ENCODE data around the gene PRM2. TPM values are rescaled to one million over a fixed set of nuclear protein-coding genes. Genes with fewer than 3 reads are reported as not detected.
"Not testable (repeated sequence)": the region's sequence is repeated elsewhere in the genome, so short reads cannot be mapped to it uniquely, and the experiment has no call there.

The PRM2 gene
- total and polyA plus RNA-seq, 2 donors, result 0.28 to 5.2 TPM

- peaks cover 25 to 39% of the 10 kb centered on the region in 2 donors for H3K4me1 ChIP-seq (ENCODE audit: control insufficient read depth in 2 of 2, insufficient read depth in 2 of 2, low read length in 2 of 2)
- no peaks in the 10 kb centered on the region for H3K27me3 ChIP-seq (ENCODE audit: control insufficient read depth in 2 of 2, insufficient read depth in 1 of 2, low read length in 1 of 2)
- no peaks in the 10 kb centered on the region for H3K9me3 ChIP-seq (ENCODE audit: control insufficient read depth in 2 of 2, insufficient read depth in 1 of 2, low read length in 1 of 2)
- no peak overlapping the region for H3K4me3 ChIP-seq (ENCODE audit: low read length in 2 of 2)
- H3K36me3 ChIP-seq (ENCODE audit: control insufficient read depth in 2 of 2, insufficient read depth in 2 of 2, low read length in 1 of 2), result no peaks in the 10 kb centered on the region
- H3K27ac ChIP-seq (ENCODE audit: low read depth in 1 of 2, low read length in 1 of 2), result no peak overlapping the region
- DNase-seq (ENCODE audit: low read depth in 6 of 9, low spot score in 9 of 9), result no peak
- 97% methylated on average over 10 of the region's 10 CpGs for WGBS
These were observed 14.9 kb upstream of the PRM2 start for GRCh38 chr16:11291091-11291703.

GRCh38 chr16:11290102-11290893 lies 14.0 kb upstream of the PRM2 start:
- Histone ChIP-seq H3K9me3 (ENCODE audit: control insufficient read depth in 2 of 2, insufficient read depth in 1 of 2, low read length in 1 of 2) (no peaks in the 10 kb centered on the region), H3K27me3 (ENCODE audit: control insufficient read depth in 2 of 2, insufficient read depth in 1 of 2, low read length in 1 of 2) (no peaks in the 10 kb centered on the region), H3K4me1 (ENCODE audit: control insufficient read depth in 2 of 2, insufficient read depth in 2 of 2, low read length in 2 of 2) (peaks cover 21 to 30% of the 10 kb centered on the region in 2 donors), H3K4me3 (ENCODE audit: low read length in 2 of 2) (no peak overlapping the region), H3K36me3 (ENCODE audit: control insufficient read depth in 2 of 2, insufficient read depth in 2 of 2, low read length in 1 of 2) (no peaks in the 10 kb centered on the region), H3K27ac (ENCODE audit: low read depth in 1 of 2, low read length in 1 of 2) (no peak overlapping the region)
- WGBS, result 97% methylated on average over 8 of the region's 8 CpGs
- DNase-seq (ENCODE audit: low read depth in 6 of 9, low spot score in 9 of 9), result no peak

- H3K27me3 ChIP-seq (ENCODE audit: control insufficient read depth in 2 of 2, insufficient read depth in 1 of 2, low read length in 1 of 2); H3K4me3 ChIP-seq (ENCODE audit: low read length in 2 of 2); H3K9me3 ChIP-seq (ENCODE audit: control insufficient read depth in 2 of 2, insufficient read depth in 1 of 2, low read length in 1 of 2); H3K36me3 ChIP-seq (ENCODE audit: control insufficient read depth in 2 of 2, insufficient read depth in 2 of 2, low read length in 1 of 2); H3K27ac ChIP-seq (ENCODE audit: low read depth in 1 of 2, low read length in 1 of 2); DNase-seq (ENCODE audit: low read depth in 6 of 9, low spot score in 9 of 9): not testable (repeated sequence)
- WGBS, result 96% methylated on average over 4 of the region's 4 CpGs
- peaks cover 17 to 24% of the 10 kb centered on the region in 2 donors for H3K4me1 ChIP-seq (ENCODE audit: control insufficient read depth in 2 of 2, insufficient read depth in 2 of 2, low read length in 2 of 2)
These were observed 13.4 kb upstream of the PRM2 start for GRCh38 chr16:11289696-11290095.

GRCh38 chr16:11289202-11289601 lies 12.9 kb upstream of the PRM2 start:
- Histone ChIP-seq H3K27ac (ENCODE audit: low read depth in 1 of 2, low read length in 1 of 2) (no peak overlapping the region), H3K9me3 (ENCODE audit: control insufficient read depth in 2 of 2, insufficient read depth in 1 of 2, low read length in 1 of 2) (no peaks in the 10 kb centered on the region), H3K27me3 (ENCODE audit: control insufficient read depth in 2 of 2, insufficient read depth in 1 of 2, low read length in 1 of 2) (no peaks in the 10 kb centered on the region), H3K4me3 (ENCODE audit: low read length in 2 of 2) (no peak overlapping the region), H3K36me3 (ENCODE audit: control insufficient read depth in 2 of 2, insufficient read depth in 2 of 2, low read length in 1 of 2) (no peaks in the 10 kb centered on the region), H3K4me1 (ENCODE audit: control insufficient read depth in 2 of 2, insufficient read depth in 2 of 2, low read length in 2 of 2) (peaks cover 14 to 19% of the 10 kb centered on the region in 2 donors)
- 99% methylated on average over 2 of the region's 2 CpGs for WGBS
- no peak for DNase-seq (ENCODE audit: low read depth in 6 of 9, low spot score in 9 of 9)

- Histone ChIP-seq H3K4me1 (ENCODE audit: control insufficient read depth in 2 of 2, insufficient read depth in 2 of 2, low read length in 2 of 2) (peaks cover 0 to 3% of the 10 kb centered on the region in 2 donors), H3K27ac (ENCODE audit: low read depth in 1 of 2, low read length in 1 of 2) (no peak overlapping the region), H3K4me3 (ENCODE audit: low read length in 2 of 2) (no peak overlapping the region), H3K27me3 (ENCODE audit: control insufficient read depth in 2 of 2, insufficient read depth in 1 of 2, low read length in 1 of 2) (no peaks in the 10 kb centered on the region), H3K36me3 (ENCODE audit: control insufficient read depth in 2 of 2, insufficient read depth in 2 of 2, low read length in 1 of 2) (no peaks in the 10 kb centered on the region), H3K9me3 (ENCODE audit: control insufficient read depth in 2 of 2, insufficient read depth in 1 of 2, low read length in 1 of 2) (peaks cover 0 to 5% of the 10 kb centered on the region in 2 donors)
- WGBS, result 96% methylated on average over 2 of the region's 2 CpGs
- no peak for DNase-seq (ENCODE audit: low read depth in 6 of 9, low spot score in 9 of 9)
These were observed 9.6 kb upstream of the PRM2 start for GRCh38 chr16:11285842-11286241.

GRCh38 chr16:11283820-11284248 lies 7.6 kb upstream of the PRM2 start:
- WGBS, result 81% methylated on average over 4 of the region's 4 CpGs
- Histone ChIP-seq H3K4me3 (ENCODE audit: low read length in 2 of 2) (no peak overlapping the region), H3K4me1 (ENCODE audit: control insufficient read depth in 2 of 2, insufficient read depth in 2 of 2, low read length in 2 of 2) (peaks cover 0 to 9% of the 10 kb centered on the region in 2 donors), H3K36me3 (ENCODE audit: control insufficient read depth in 2 of 2, insufficient read depth in 2 of 2, low read length in 1 of 2) (no peaks in the 10 kb centered on the region), H3K9me3 (ENCODE audit: control insufficient read depth in 2 of 2, insufficient read depth in 1 of 2, low read length in 1 of 2) (peaks cover 0 to 6% of the 10 kb centered on the region in 2 donors), H3K27ac (ENCODE audit: low read depth in 1 of 2, low read length in 1 of 2) (no peak overlapping the region), H3K27me3 (ENCODE audit: control insufficient read depth in 2 of 2, insufficient read depth in 1 of 2, low read length in 1 of 2) (no peaks in the 10 kb centered on the region)
- no peak for DNase-seq (ENCODE audit: low read depth in 6 of 9, low spot score in 9 of 9)

- no peak for DNase-seq (ENCODE audit: low read depth in 6 of 9, low spot score in 9 of 9)
- Histone ChIP-seq H3K9me3 (ENCODE audit: control insufficient read depth in 2 of 2, insufficient read depth in 1 of 2, low read length in 1 of 2) (peaks cover 0 to 6% of the 10 kb centered on the region in 2 donors), H3K4me3 (ENCODE audit: low read length in 2 of 2) (no peak within 1 kb of the TSS), H3K27me3 (ENCODE audit: control insufficient read depth in 2 of 2, insufficient read depth in 1 of 2, low read length in 1 of 2) (no peaks in the 10 kb centered on the region), H3K4me1 (ENCODE audit: control insufficient read depth in 2 of 2, insufficient read depth in 2 of 2, low read length in 2 of 2) (peaks cover 0 to 10% of the 10 kb centered on the region in 2 donors), H3K27ac (ENCODE audit: low read depth in 1 of 2, low read length in 1 of 2) (no peak within 1 kb of the TSS), H3K36me3 (ENCODE audit: control insufficient read depth in 2 of 2, insufficient read depth in 2 of 2, low read length in 1 of 2) (no peaks in the 10 kb centered on the region)
- 95% methylated on average over 25 of the region's 25 CpGs for WGBS
These were observed 4.6 kb upstream of the PRM2 start, which contains the start of gene PRM1 for GRCh38 chr16:11280616-11281522. Gene PRM1 (minus strand): TSS chr16:11281330. CDS start chr16:11281238, 92 bp downstream.

GRCh38 chr16:11278681-11279628 lies 2.7 kb upstream of the PRM2 start:
- Histone ChIP-seq H3K4me3 (ENCODE audit: low read length in 2 of 2) (no peak overlapping the region), H3K27ac (ENCODE audit: low read depth in 1 of 2, low read length in 1 of 2) (peak overlapping the region in 1 of 2 donors; percentile 4), H3K9me3 (ENCODE audit: control insufficient read depth in 2 of 2, insufficient read depth in 1 of 2, low read length in 1 of 2) (peaks cover 0 to 6% of the 10 kb centered on the region in 2 donors), H3K27me3 (ENCODE audit: control insufficient read depth in 2 of 2, insufficient read depth in 1 of 2, low read length in 1 of 2) (no peaks in the 10 kb centered on the region), H3K4me1 (ENCODE audit: control insufficient read depth in 2 of 2, insufficient read depth in 2 of 2, low read length in 2 of 2) (peaks cover 0 to 10% of the 10 kb centered on the region in 2 donors), H3K36me3 (ENCODE audit: control insufficient read depth in 2 of 2, insufficient read depth in 2 of 2, low read length in 1 of 2) (no peaks in the 10 kb centered on the region)
- no peak for DNase-seq (ENCODE audit: low read depth in 6 of 9, low spot score in 9 of 9)
- WGBS, result 92% methylated on average over 7 of the region's 7 CpGs

All from thymus (tissue), 11 donors.